NCI-H2029 treated with DMSO at 0.1 percent for 48 hours (cell line): Measurements from ENCODE around the gene RBM19.

Source experiments
- DNase-seq: peaks from one replicate; lab custom pipeline; 2025; lab: John Stamatoyannopoulos, UW

The RBM19 gene

GRCh38 chr12:113804961-113805600, 161.0 kb downstream of the RBM19 start:
- no peak for DNase-seq

- no peak for DNase-seq
Measured at GRCh38 chr12:113803759-113804140, 162.4 kb downstream of the RBM19 start.

- DNase-seq: no peak
Measured at GRCh38 chr12:113802966-113803758, 163.0 kb downstream of the RBM19 start.

GRCh38 chr12:113802000-113802749, 163.9 kb downstream of the RBM19 start:
- DNase-seq: no peak

GRCh38 chr12:113800201-113800600, 165.9 kb downstream of the RBM19 start:
- no peak for DNase-seq

GRCh38 chr12:113798552-113798951, 167.6 kb downstream of the RBM19 start:
- no peak for DNase-seq

GRCh38 chr12:113797535-113797868, 168.6 kb downstream of the RBM19 start:
- DNase-seq: no peak

- DNase-seq: no peak
Measured at GRCh38 chr12:113796852-113797534, 169.1 kb downstream of the RBM19 start.

GRCh38 chr12:113796066-113796827, 169.9 kb downstream of the RBM19 start:
- DNase-seq: no peak

GRCh38 chr12:113795445-113795844, 170.7 kb downstream of the RBM19 start:
- no peak for DNase-seq

- no peak for DNase-seq
Measured at GRCh38 chr12:113794774-113795173, 171.4 kb downstream of the RBM19 start.

GRCh38 chr12:113793250-113793649, 172.9 kb downstream of the RBM19 start:
- no peak for DNase-seq

GRCh38 chr12:113792450-113792849, 173.7 kb downstream of the RBM19 start:
- DNase-seq: no peak

- DNase-seq: no peak
Measured at GRCh38 chr12:113788020-113788856, 177.9 kb downstream of the RBM19 start.

GRCh38 chr12:113786107-113786506, 180.0 kb downstream of the RBM19 start:
- no peak for DNase-seq

- no peak for DNase-seq
Measured at GRCh38 chr12:113783811-113784210, 182.3 kb downstream of the RBM19 start.

- DNase-seq: no peak
Measured at GRCh38 chr12:113782873-113783272, 183.3 kb downstream of the RBM19 start.

GRCh38 chr12:113781415-113782198, 184.5 kb downstream of the RBM19 start:
- no peak for DNase-seq

- DNase-seq: no peak
Measured at GRCh38 chr12:113779774-113780173, 186.4 kb downstream of the RBM19 start.
